WI38 (cell line): ENCODE data around the gene TMX4.

Experiments
- H3K4me3 ChIP-seq: 2 replicates; pipeline ENCODE4 v1.5.1; 2011; ENCODE audit warnings: low read depth, mild to moderate bottlenecking, control low read depth, low read length
- CTCF ChIP-seq: IDR thresholded peaks from 2 replicates; pipeline ENCODE4 v1.5.1; 2012; ENCODE audit warnings: low read depth, mild to moderate bottlenecking, control low read depth, low read length

The TMX4 gene

GRCh38 chr20:7930343-7930742 lies 89.2 kb downstream of the TMX4 start:
- H3K4me3 ChIP-seq = no peak overlapping the region
- no peak for TF ChIP-seq CTCF
